Inflammatory macrophage treated with lipopolysaccharide for 1 hour (primary cell): ENCODE results near the gene CCN5.
"Not testable (repeated sequence)": the region's sequence is repeated elsewhere in the genome, so short reads cannot be mapped to it uniquely, and the experiment has no call there.

Source experiments
- DNase-seq, 2 donors: peaks; one replicate each; pipeline ENCODE4 v3.0.0-alpha.2; 2020 to 2022

CCN5 gene

GRCh38 chr20:44695674-44696300 lies 19.4 kb upstream of the CCN5 start:
- DNase-seq = no peak

GRCh38 chr20:44696315-44696714 lies 18.9 kb upstream of the CCN5 start:
- DNase-seq = no peak

GRCh38 chr20:44697041-44697440 lies 18.1 kb upstream of the CCN5 start:
- not testable (repeated sequence) for DNase-seq

DNA sequence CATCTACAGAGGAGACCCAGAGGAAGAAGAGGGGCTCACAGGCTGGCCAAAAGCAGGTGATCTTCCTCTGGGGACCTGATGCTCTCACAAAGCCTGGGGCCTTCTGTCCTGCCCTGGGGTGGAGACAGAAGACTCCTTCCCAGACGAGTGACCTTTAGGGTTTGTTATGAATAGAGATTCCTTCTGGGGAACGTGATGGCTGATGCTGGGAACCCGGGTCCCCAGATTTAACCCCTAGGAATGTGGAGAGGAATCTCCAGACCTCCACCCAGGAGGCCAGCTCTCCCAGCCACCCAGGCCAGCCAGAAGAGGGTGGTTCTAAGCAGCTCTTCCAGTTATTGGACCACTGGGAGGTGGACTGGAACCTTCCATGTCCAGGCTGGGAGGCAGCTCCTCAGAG lies 16.8 kb upstream of the CCN5 start:
- DNase-seq = no peak

- no peak for DNase-seq
Measured at GRCh38 chr20:44700306-44700705, 14.9 kb upstream of the CCN5 start.

DNA sequence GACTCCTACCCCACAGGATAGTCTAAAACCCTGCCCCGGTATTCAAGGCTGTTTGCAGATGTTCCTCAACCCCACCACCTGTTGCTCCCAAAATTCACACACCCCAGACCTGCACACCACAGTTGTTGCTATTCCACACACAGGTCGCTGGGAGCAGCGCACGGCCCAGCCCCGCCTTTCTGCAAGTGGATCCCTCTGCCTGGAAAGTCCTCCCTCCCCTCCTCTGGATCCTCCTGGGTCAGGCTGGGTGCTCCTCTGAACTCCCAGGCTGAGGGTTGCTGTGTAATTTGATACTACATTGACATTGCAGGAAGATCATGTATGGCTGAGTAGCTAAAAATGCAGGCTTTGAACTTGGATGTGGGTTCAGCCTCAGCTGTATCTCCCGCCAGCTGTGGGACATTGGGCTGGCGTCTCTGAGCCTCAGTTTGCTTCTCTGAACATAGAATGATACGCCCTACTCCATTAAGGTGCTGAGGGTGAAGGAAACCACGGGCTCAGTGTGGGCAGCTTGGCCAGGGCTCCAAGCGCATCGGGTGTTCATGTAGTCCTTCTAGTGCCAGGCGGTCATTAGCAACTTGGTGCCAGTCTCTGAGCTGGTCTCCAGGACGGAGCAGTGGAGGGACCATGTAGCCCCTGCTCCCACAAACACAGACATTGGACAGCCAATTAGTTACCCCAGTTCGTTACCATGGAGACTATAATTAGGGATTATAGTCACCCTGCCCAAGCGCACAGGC lies 13.9 kb upstream of the CCN5 start:
- no peak for DNase-seq

- no peak for DNase-seq
Measured at GRCh38 chr20:44701858-44702256, 13.3 kb upstream of the CCN5 start.

- peak; percentile 29 to 55 for DNase-seq
Measured at GRCh38 chr20:44702776-44703175, 12.4 kb upstream of the CCN5 start.

DNA sequence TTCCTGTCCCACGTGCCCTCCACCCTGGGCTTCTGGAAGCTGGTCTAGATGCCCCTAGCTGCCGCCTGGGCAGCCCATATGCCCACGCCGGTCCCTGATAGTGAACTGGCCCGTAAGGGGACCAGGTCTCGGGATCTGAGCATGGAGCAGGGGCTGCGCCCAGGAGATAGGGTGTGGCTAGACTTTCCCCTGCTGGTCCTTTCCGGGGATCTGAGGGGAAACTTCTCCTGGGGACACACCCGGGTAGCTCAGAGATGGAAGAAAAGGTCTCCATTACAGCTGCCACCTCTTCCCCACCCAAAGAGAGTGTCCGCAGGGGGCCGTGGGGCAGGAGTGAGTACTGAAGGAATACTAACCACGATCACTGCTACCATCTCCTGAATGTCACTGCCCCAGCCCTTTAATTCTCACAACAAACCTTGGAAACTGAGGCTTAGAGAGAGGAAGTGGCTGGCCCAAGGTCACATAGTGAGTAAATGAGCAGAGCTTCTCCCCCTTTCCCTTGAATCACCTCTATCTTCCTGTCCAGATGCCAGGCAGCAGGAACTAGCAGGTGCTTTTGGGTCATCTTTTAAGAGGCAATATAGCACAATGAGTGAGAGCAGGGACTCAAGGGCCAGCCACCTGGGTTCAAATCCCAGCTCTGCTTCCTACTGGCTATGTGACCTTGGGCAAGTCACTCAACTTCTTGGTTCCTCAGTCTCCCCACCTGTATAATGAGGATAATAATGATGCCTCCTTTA lies 11.8 kb upstream of the CCN5 start:
- DNase-seq = no peak

DNA sequence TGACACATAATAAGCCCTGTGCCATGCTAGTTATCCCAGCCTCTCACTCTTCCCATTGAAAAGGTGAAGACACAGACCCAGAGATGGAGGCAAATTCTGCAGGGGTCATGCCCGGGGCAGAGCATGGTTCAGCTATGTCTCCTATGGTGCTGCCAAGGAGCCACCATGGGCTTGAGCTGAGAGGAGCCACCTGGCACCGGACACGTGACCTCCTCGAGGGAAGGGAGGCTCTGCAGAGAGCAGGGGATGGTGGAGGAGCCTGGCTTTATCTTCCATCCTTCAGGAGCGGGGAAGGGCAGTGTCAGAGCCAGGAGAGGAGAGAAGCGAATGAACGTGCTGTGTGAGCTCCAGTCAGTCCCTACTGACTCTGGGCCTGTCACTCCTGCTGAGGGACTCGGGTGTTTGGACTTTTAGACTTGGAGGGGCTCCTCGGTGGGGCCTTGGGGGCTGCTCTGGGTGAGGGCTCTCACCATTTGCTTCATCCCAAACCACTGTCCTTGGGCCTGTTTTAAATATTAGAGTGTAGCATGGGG lies 11.1 kb upstream of the CCN5 start:
- no peak for DNase-seq

DNA sequence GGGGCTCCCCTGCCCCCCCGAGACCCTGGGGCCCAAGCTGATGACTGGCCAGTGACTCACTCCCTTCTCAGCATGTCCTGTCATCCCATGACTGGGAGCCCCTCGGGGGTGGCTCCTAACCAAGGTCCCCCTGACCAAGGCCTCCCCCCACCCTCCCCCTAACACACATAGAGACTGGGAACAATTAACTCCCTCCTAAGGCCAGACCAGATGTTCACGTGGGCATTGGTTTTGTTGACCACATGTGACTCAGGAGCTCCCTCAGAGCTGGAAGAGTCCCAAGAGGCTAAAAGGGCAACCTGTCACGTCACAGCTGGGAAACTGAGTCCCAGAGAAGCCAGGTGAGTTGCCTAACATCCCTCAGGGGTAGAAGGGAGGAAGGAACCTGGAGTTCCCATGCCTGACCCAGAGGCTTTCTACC lies 10.6 kb upstream of the CCN5 start:
- no peak for DNase-seq

- no peak for DNase-seq
Measured at GRCh38 chr20:44705364-44706094, 9.6 kb upstream of the CCN5 start.

- no peak for DNase-seq
Measured at GRCh38 chr20:44706301-44707017, 8.7 kb upstream of the CCN5 start.

DNA sequence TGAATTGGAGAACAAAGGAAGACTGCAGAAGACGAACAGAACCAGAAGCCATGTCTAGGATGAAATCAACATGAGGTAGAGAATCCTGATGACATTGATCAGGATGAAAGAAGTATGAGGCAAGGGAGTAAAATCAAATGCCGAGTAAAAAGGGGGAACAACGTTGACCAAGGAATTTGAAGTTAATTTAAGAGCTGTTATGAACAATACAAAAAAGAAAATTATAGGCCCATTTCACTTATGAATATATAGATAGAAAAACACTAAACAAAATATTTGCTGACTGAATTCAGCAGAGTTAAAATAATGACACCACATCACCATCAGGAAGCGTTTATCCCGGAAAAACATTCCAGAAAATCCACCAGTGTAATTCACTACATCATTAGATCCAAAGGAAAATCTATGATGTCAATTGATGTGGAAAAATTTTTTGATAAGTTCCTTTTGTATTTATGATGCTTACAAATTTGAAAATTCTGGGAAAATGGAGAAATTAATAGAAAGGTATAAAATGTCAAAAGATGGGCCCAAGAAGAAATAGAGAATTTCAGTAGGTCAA lies 8.1 kb upstream of the CCN5 start:
- DNase-seq = no peak

DNA sequence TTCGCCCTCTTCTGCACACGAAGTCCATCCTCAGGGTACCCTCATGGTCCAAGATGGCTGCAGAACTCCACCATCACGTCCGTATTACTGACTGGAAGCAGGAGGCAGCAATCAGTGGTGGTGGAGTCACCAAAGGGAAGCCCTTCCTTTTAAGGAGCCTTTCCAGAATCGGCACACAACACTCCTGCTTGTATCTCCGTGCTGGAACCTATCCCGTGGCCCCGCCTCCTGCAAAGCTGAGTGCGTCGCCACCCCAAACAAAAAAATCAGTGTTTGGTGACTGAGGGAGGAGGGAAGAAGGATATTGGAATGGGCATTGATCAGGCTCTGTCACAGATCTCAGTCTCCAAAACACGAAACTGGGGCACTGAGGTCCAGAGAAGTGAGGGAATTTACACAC lies 5.8 kb upstream of the CCN5 start:
- DNase-seq = no peak

DNA sequence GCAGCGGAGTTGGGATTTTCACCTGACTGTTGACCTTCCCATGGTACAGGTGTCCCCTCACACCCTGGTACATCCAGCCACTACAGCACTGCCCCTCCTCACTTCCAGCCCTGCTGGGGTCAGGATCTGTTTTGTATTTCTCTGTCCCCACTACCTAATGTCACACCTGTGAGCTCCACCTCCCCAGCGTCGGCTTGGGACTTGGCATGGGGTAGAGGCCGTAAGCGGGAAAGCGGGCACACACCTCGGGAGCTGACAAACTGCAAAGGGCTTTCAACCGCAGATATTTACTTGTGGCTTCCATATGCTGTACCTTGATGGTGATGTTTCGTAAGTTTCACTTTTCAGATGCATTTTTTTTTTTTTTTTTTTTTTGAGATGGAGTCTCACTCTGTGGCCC lies 5.4 kb upstream of the CCN5 start:
- DNase-seq = no peak

GRCh38 chr20:44711237-44711636 lies 3.9 kb upstream of the CCN5 start:
- DNase-seq = no peak

- DNase-seq = no peak
Measured at GRCh38 chr20:44714102-44714700, 968 bp upstream of the CCN5 start.

DNA sequence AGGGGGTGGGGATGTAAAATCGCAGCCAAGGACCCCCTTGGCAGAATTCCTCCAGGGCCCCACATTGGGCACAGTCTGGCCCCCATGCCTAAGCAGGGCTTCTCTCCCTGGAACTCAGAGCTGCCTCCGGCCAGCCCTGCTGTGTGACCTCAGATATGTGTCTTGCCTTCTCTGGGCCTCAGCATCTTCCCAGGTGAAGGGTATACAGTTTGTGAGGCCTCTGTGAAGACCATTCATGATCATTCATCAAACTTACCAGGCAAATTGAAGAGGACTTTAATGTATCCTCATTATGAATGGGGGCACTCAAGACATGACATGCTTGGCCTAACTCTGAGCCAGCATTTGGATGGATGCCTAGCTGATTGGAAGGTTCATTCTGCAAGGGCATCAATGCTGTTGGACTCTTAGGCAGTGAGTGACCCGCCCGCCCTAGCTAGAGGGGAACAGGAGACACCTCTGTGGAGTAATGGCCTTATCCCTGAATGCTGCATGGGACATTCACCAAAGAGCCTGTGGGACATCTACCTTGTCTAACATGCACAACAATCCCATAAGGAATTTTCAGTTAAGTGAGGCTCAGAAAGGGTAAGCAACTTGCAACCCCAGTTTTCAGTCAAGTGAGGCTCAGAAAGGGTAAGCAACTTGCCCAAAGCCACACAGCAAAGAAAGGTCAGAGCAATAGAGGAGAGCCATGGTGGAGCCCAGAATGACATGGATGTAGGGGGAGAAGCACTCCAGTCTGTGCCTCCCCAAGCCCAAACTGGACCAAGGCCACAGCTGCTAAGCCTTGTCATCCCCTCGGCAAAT lies 535 bp downstream of the CCN5 start:
- no peak for DNase-seq

GRCh38 chr20:44716309-44717106 lies 1.3 kb downstream of the CCN5 start:
- DNase-seq = no peak
